ENCODE data around the gene SACS. TPM values are rescaled to one million over a fixed set of nuclear protein-coding genes. Genes with fewer than 3 reads are reported as not detected.

SACS gene
- total RNA-seq, 1 experiment from 2014 or later = 33.4 TPM

DNA sequence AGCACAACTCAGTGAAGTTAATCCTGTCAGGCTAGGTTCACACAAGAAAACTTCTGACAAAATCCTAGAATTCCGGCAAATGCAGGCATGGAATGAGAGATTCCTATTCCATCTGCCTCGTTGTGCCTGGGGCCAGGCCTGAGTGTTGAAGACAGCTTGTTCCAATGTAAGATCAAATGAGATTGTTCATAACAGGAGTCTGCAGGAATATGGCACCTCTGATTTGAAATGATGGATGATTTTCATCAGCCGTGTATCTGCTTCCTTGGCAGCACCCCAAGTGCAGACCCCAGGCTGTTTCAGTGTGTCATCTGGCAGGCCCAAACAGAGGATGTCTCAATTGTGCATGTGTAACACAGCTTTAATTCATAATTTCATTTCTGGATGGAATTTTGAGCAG, 35.3 kb upstream of the SACS start:
- Histone ChIP-seq H3K4me3 (replicated peaks in 1 of 2; ENCODE audit: low read depth in 1 of 2, low read length in 2 of 2) (no peak overlapping the region), H2AFZ (ENCODE audit: low read depth, low read length, poor library complexity, severe bottlenecking) (no peak overlapping the region), H4K20me1 (ENCODE audit: insufficient read depth) (no peaks in the 10 kb centered on the region), H3K36me3 (ENCODE audit: control insufficient read depth in 1 of 2, insufficient read depth in 2 of 2, low read length in 2 of 2) (no peaks in the 10 kb centered on the region), H3K9me3 (ENCODE audit: control insufficient read depth in 1 of 2, insufficient read depth in 1 of 2, low read depth in 1 of 2, low read length in 2 of 2) (no peaks in the 10 kb centered on the region), H3K27ac (ENCODE audit: low read depth, low read length) (no peak overlapping the region), H3K9me2 (ENCODE audit: insufficient read depth) (no peaks in the 10 kb centered on the region), H3K79me2 (ENCODE audit: insufficient read depth, low read length) (no peaks in the 10 kb centered on the region), H3K9ac (ENCODE audit: low read length) (no peak overlapping the region), H3K27me3 (ENCODE audit: insufficient read depth, low read length) (peaks cover 7% of the 10 kb centered on the region), H3K4me1 (ENCODE audit: control insufficient read depth in 1 of 2, insufficient read depth in 2 of 2, low read length in 2 of 2) (peaks cover 7 to 11% of the 10 kb centered on the region in 2 experiments; a peak in 2 of 4 replicates), H3K4me2 (ENCODE audit: low read length) (no peak overlapping the region)
- ChIA-PET RAD21 (ENCODE audit: low non-redundant PET in 1 of 2, low total read pairs in 2 of 2, uncharacterized antibody in 2 of 2, unreplicated experiment in 2 of 2) (no interaction called here), CTCF (no interaction called here), POLR2A (no interaction called here)
- no peak for DNase-seq (ENCODE audit: low read depth, low spot score)
- no peak for ATAC-seq
- TF ChIP-seq POLR2AphosphoS5 (IDR thresholded peaks at IDR 0.05; ENCODE audit: low read depth, low read length) = no peak
- TF ChIP-seq, protein P1, sequence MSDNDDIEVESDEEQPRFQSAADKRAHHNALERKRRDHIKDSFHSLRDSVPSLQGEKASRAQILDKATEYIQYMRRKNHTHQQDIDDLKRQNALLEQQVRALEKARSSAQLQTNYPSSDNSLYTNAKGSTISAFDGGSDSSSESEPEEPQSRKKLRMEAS (IDR thresholded peaks at IDR 0.05) = no peak
- no peak for TF ChIP-seq TCF7L2 (IDR thresholded peaks at IDR 0.05; ENCODE audit: borderline replicate concordance, extremely low read depth, insufficient read depth, insufficient read length)
- no peak for TF ChIP-seq JUND (IDR thresholded peaks at IDR 0.05)
- no peak for TF ChIP-seq EZH2 (IDR thresholded peaks at IDR 0.05)
- no peak for TF ChIP-seq ELF1 (IDR thresholded peaks at IDR 0.05; ENCODE audit: borderline replicate concordance, low read depth)
- TF ChIP-seq ZNF274 (IDR thresholded peaks at IDR 0.05; ENCODE audit: low read depth, low read length) = no peak
- TF ChIP-seq SIN3A (IDR thresholded peaks at IDR 0.05; ENCODE audit: low read depth) = no peak
- TF ChIP-seq POLR2A (IDR thresholded peaks at IDR 0.05; ENCODE audit: borderline replicate concordance, extremely low read depth, insufficient read depth, insufficient read length) = no peak
- no peak for TF ChIP-seq ATF3 (IDR thresholded peaks at IDR 0.05)
- no peak for TF ChIP-seq SP1 (IDR thresholded peaks at IDR 0.05; ENCODE audit: low read depth)
- TF ChIP-seq, protein P2, sequence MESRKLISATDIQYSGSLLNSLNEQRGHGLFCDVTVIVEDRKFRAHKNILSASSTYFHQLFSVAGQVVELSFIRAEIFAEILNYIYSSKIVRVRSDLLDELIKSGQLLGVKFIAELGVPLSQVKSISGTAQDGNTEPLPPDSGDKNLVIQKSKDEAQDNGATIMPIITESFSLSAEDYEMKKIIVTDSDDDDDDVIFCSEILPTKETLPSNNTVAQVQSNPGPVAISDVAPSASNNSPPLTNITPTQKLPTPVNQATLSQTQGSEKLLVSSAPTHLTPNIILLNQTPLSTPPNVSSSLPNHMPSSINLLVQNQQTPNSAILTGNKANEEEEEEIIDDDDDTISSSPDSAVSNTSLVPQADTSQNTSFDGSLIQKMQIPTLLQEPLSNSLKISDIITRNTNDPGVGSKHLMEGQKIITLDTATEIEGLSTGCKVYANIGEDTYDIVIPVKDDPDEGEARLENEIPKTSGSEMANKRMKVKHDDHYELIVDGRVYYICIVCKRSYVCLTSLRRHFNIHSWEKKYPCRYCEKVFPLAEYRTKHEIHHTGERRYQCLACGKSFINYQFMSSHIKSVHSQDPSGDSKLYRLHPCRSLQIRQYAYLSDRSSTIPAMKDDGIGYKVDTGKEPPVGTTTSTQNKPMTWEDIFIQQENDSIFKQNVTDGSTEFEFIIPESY (IDR thresholded peaks at IDR 0.05; ENCODE audit: extremely low read depth, insufficient replicate concordance, low read length) = no peak
- TF ChIP-seq, protein P3, sequence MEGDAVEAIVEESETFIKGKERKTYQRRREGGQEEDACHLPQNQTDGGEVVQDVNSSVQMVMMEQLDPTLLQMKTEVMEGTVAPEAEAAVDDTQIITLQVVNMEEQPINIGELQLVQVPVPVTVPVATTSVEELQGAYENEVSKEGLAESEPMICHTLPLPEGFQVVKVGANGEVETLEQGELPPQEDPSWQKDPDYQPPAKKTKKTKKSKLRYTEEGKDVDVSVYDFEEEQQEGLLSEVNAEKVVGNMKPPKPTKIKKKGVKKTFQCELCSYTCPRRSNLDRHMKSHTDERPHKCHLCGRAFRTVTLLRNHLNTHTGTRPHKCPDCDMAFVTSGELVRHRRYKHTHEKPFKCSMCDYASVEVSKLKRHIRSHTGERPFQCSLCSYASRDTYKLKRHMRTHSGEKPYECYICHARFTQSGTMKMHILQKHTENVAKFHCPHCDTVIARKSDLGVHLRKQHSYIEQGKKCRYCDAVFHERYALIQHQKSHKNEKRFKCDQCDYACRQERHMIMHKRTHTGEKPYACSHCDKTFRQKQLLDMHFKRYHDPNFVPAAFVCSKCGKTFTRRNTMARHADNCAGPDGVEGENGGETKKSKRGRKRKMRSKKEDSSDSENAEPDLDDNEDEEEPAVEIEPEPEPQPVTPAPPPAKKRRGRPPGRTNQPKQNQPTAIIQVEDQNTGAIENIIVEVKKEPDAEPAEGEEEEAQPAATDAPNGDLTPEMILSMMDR (IDR thresholded peaks at IDR 0.05 in 2 of 3, conservative IDR thresholded peaks at IDR 0.05 in 1 of 3; ENCODE audit: borderline replicate concordance in 1 of 3, insufficient read depth in 1 of 3, low read depth in 2 of 3, low read length in 2 of 3) = no peak
- no peak for TF ChIP-seq FOSL1 (IDR thresholded peaks at IDR 0.05; ENCODE audit: low read depth)
- no peak for TF ChIP-seq SRF (IDR thresholded peaks at IDR 0.05; ENCODE audit: low read depth)
- no TSS peak for BruUV-seq (replicated peaks)
- intact Hi-C loops (cut with micrococcal nuclease) = loop anchor here (10.0 kb wide), 1 partner anchor 756 kb away; no protein-coding TSS in a partner anchor
